GM12878 (cell line): ENCODE data around the gene ZNRF3. TPM values are rescaled to one million over a fixed set of nuclear protein-coding genes. Genes with fewer than 3 reads are reported as not detected.

ENCODE experiments used
- ATAC-seq: fragments of 200-7000 bp; cut with Tn5 transposase; 3 replicates; pipeline ENCODE4 v1.9.1; 2020; ENCODE audit warnings: mild to moderate bottlenecking, moderate library complexity
- BruUV-seq: library from RNA; stranded (reverse); fragments of 400-500 nt; replicated peaks from 2 replicates; lab custom pipeline; 2021; lab: Mats Ljungman, UMichigan
- CTCF ChIA-PET: fragments of 300-600 bp; sonication (Branson Sonifier 250); formaldehyde crosslinking; extraction: SDS; loops from one replicate; lab custom pipeline; 2021; ENCODE audit warnings: inconsistent platforms; lab: Yijun Ruan, JAX
- POLR2A ChIA-PET: fragments of 350-600 bp; formaldehyde crosslinking; extraction: SDS; loops from one replicate; lab custom pipeline; 2021; ENCODE audit warnings: inconsistent platforms; lab: Charles Lee
- RAD21 ChIA-PET: fragments of 300-600 bp; sonication (Branson Sonifier 250); formaldehyde crosslinking; loops from one replicate; lab custom pipeline; 2023; ENCODE audit warnings: antibody characterized with exemption; ENCODE audit not compliant: unreplicated experiment; lab: Charles Lee
- SMC1A ChIA-PET: fragments of 300-600 bp; sonication (Branson Sonifier 250); formaldehyde crosslinking; loops from one replicate; lab custom pipeline; 2023; ENCODE audit not compliant: unreplicated experiment, uncharacterized antibody; lab: Charles Lee
- DNase-seq: peaks from one replicate; pipeline ENCODE4 v3.0.0-alpha.2; 2011; ENCODE audit warnings: low read depth, low spot score
- FAIRE-seq: peaks from 3 replicates; lab custom pipeline; 2011; peaks lifted over from hg19 to GRCh38; lab: Jason Lieb, UNC
- H2AFZ ChIP-seq: 2 replicates; pipeline ENCODE4 v1.6.0; 2011; ENCODE audit warnings: low read depth, low read length, control low read depth; ENCODE audit not compliant: control insufficient read depth
- H3K27ac ChIP-seq: 2 replicates; pipeline ENCODE4 v1.5.1; 2011; ENCODE audit warnings: control low read depth; ENCODE audit not compliant: control insufficient read depth, insufficient read depth
- H3K27me3 ChIP-seq, 2 experiments: replicated peaks in 1 of 2; 2 replicates each; pipeline versions ENCODE4 v1.6.0 to v1.6.1; 2011; ENCODE audit warnings: low read length in 1 of 2; ENCODE audit not compliant: control insufficient read depth in 2 of 2, insufficient read depth in 2 of 2
- H3K36me3 ChIP-seq, 2 experiments: 2 replicates each; pipeline ENCODE4 v1.5.1; 2011; ENCODE audit warnings: low read length in 1 of 2; ENCODE audit not compliant: control insufficient read depth in 2 of 2, insufficient read depth in 2 of 2
- H3K4me1 ChIP-seq: 2 replicates; pipeline ENCODE4 v1.6.1; 2011; ENCODE audit warnings: mild to moderate bottlenecking, low read length, moderate library complexity, mixed read lengths; ENCODE audit not compliant: control insufficient read depth, insufficient read depth
- H3K4me2 ChIP-seq: 2 replicates; pipeline ENCODE4 v1.6.0; 2011; ENCODE audit warnings: control low read depth; ENCODE audit not compliant: control insufficient read depth, insufficient read depth
- H3K4me3 ChIP-seq: fragments of 200-600 bp; sonication (generic); 2 replicates; pipeline ENCODE4 v1.5.1; 2016
- H3K79me2 ChIP-seq: 2 replicates; pipeline ENCODE4 v1.6.0; 2011; ENCODE audit warnings: low read length; ENCODE audit not compliant: control insufficient read depth, insufficient read depth
- H3K9ac ChIP-seq: 2 replicates; pipeline ENCODE4 v1.8.0; 2011; ENCODE audit warnings: low read length, control low read depth, mixed read lengths; ENCODE audit not compliant: control insufficient read depth, insufficient read depth
- H3K9me3 ChIP-seq: replicated peaks from 3 replicates; pipeline ENCODE4 v1.5.1; 2011; ENCODE audit warnings: mild to moderate bottlenecking, low read length; ENCODE audit not compliant: control insufficient read depth, insufficient read depth
- H4K20me1 ChIP-seq: 2 replicates; pipeline ENCODE4 v1.6.0; 2011; ENCODE audit not compliant: control insufficient read depth, insufficient read depth
- ASH2L ChIP-seq: fragments of 300-600, 200-600 bp; sonication (generic); IDR thresholded peaks from 2 replicates; pipeline ENCODE4 v1.6.1; 2017; ENCODE audit warnings: low read depth, mild to moderate bottlenecking, borderline replicate concordance
- BHLHE40 ChIP-seq, 2 experiments: fragments of 450-650 bp in 1 of 2; IDR thresholded peaks; 2 replicates each; pipeline ENCODE4 v1.6.1; 2011 to 2017; ENCODE audit warnings: low read depth in 2 of 2, borderline replicate concordance in 1 of 2, improper control_type of control experiment in 1 of 2, low read length in 1 of 2, mild to moderate bottlenecking in 1 of 2
- CBX5 ChIP-seq: sonication (generic); IDR thresholded peaks from 2 replicates; pipeline ENCODE4 v1.6.1; 2016; ENCODE audit warnings: low read depth, moderate library complexity, mild to moderate bottlenecking, inconsistent platforms
- ESRRA ChIP-seq: IDR thresholded peaks from 2 replicates; pipeline ENCODE4 v1.6.1; 2012; ENCODE audit warnings: mild to moderate bottlenecking, low read length, improper control_type of control experiment
- GABPA ChIP-seq: IDR thresholded peaks from 2 replicates; pipeline ENCODE4 v1.6.1; 2014; ENCODE audit warnings: antibody characterized with exemption, low read depth, mild to moderate bottlenecking, inconsistent platforms
- IRF5 ChIP-seq: fragments of 450-650 bp; IDR thresholded peaks from 2 replicates; pipeline ENCODE4 v1.6.1; 2017; ENCODE audit warnings: borderline replicate concordance
- KLF5 ChIP-seq: fragments of 450-650 bp; IDR thresholded peaks from 2 replicates; pipeline ENCODE4 v1.6.1; 2014; ENCODE audit warnings: mild to moderate bottlenecking; ENCODE audit not compliant: partially characterized antibody
- MYB ChIP-seq: fragments of 150-350 bp; IDR thresholded peaks from 2 replicates; pipeline ENCODE4 v1.6.1; 2014; ENCODE audit warnings: mild to moderate bottlenecking, low read depth, low read length, borderline replicate concordance
- NFYA ChIP-seq: IDR thresholded peaks from 2 replicates; pipeline ENCODE4 v1.6.1; 2011; ENCODE audit warnings: low read depth, mild to moderate bottlenecking, low read length, improper control_type of control experiment, borderline replicate concordance
- RAD21 ChIP-seq: IDR thresholded peaks from 2 replicates; pipeline ENCODE4 v1.6.1; 2011; ENCODE audit warnings: mild to moderate bottlenecking, low read depth, low read length, moderate library complexity; ENCODE audit not compliant: insufficient read depth
- RELA ChIP-seq: fragments of 450-650 bp; IDR thresholded peaks from 2 replicates; pipeline ENCODE4 v1.8.0; 2014; ENCODE audit warnings: borderline replicate concordance; ENCODE audit not compliant: partially characterized antibody
- RELB ChIP-seq: fragments of 450-650 bp; IDR thresholded peaks from 2 replicates; pipeline ENCODE4 v1.6.1; 2017; ENCODE audit warnings: low read depth, mild to moderate bottlenecking, moderate library complexity
- SIX5 ChIP-seq: IDR thresholded peaks from 2 replicates; pipeline ENCODE4 v1.6.1; 2011; ENCODE audit warnings: mild to moderate bottlenecking, low read depth, low read length, moderate library complexity; ENCODE audit not compliant: severe bottlenecking
- SKIL ChIP-seq: fragments of 450-650 bp; IDR thresholded peaks from 2 replicates; pipeline ENCODE4 v1.6.1; 2017; ENCODE audit warnings: mild to moderate bottlenecking, low read depth, inconsistent platforms; ENCODE audit not compliant: poor library complexity, severe bottlenecking
- STAT1 ChIP-seq: fragments of 450-650 bp; conservative IDR thresholded peaks from 2 replicates; pipeline ENCODE4 v1.6.1; 2014; ENCODE audit warnings: antibody characterized with exemption, mild to moderate bottlenecking
- STAT3 ChIP-seq: IDR thresholded peaks from 2 replicates; pipeline ENCODE4 v1.6.1; 2011; ENCODE audit warnings: low read depth, low read length, improper control_type of control experiment
- SUPT20H ChIP-seq: IDR thresholded peaks from 2 replicates; pipeline ENCODE4 v1.6.1; 2011; ENCODE audit warnings: low read depth, mild to moderate bottlenecking, low read length, moderate library complexity, borderline replicate concordance; ENCODE audit not compliant: control insufficient read depth
- YBX1 ChIP-seq: fragments of 450-650 bp; IDR thresholded peaks from 2 replicates; pipeline ENCODE4 v1.6.1; 2016; ENCODE audit warnings: antibody characterized with exemption
- WGBS: methylation state at CpG from one replicate; pipeline ENCODE4 v1.1.6; 2016; ENCODE audit warnings: low lambda C conversion rate; ENCODE audit not compliant: insufficient replicate concordance, insufficient coverage; ENCODE audit errors: missing lambda C conversion rate; 5-methylcytosine and 5-hydroxymethylcytosine counted together
- in situ Hi-C: fragments of 300-500 bp; cut with MboI; formaldehyde crosslinking; loops from 9 replicates; pipeline ENCODE4 v1.14.3; 2018; ENCODE audit warnings: mixed read lengths
- intact Hi-C: fragments of 100-400 bp; cut with micrococcal nuclease; formaldehyde crosslinking; loops from one replicate; pipeline ENCODE4 v1.14.2; 2022; ENCODE audit not compliant: unreplicated experiment
- polyA plus RNA-seq, 11 experiments: library from polyadenylated mRNA; depleted of rRNA in 4 of 11; unstranded in 6 of 11; stranded (reverse) in 5 of 11; fragments of >200 nt; fragmentation: Nextera tagmentation in 4 of 11; fragmentation: Illumina TruSeq in 1 of 11; extraction: Ambion mirVana in 4 of 11; extraction: Trizol in 1 of 11; gene quantifications; 1 replicate in 1 of 11; 2 replicates in 10 of 11; pipeline versions ENCODE4 v1.2.1 to v1.2.3, GENCODE V29; 2011 to 2016; ENCODE audit warnings: inconsistent platforms in 2 of 11, missing spikeins in 2 of 11, low read depth in 1 of 11
- total RNA-seq, 4 experiments: library from RNA; depleted of rRNA in 3 of 4; stranded (reverse); fragments of >200 nt in 3 of 4; fragmentation: Illumina TruSeq in 1 of 4; extraction: Trizol in 1 of 4; gene quantifications; 2 replicates each; pipeline versions ENCODE4 v1.2.1 to v1.2.3, GENCODE V29; 2013 to 2021

ZNRF3 gene
- total and polyA plus RNA-seq, 10 of the 15 experiments (the other 5 are each of a cell fraction or from before 2014, with no cell fraction given), result 0.05 to 2.4 (median 0.46) TPM

- ChIA-PET POLR2A (interaction anchor here (1.3 kb wide), 1 partner anchor 12 kb away, joined by 4 read pairs; no protein-coding TSS in a partner anchor), RAD21 (interaction anchor here (0.8 to 1.3 kb wide), 2 partner anchors 157 to 280 kb away, joined by 3 read pairs; no protein-coding TSS in a partner anchor), SMC1A (no interaction called here), CTCF (interaction anchor here (3.5 kb wide), 1 partner anchor 166 kb away, joined by 13 read pairs; no protein-coding TSS in a partner anchor)
- Histone ChIP-seq H3K27ac (no peak overlapping the region), H3K27me3 (no peaks in the 10 kb centered on the region), H3K9ac (no peak overlapping the region), H3K4me2 (no peak overlapping the region), H4K20me1 (no peaks in the 10 kb centered on the region), H2AFZ (no peak overlapping the region), H3K36me3 (no peaks in the 10 kb centered on the region), H3K4me3 (no peak overlapping the region), H3K9me3 (no peaks in the 10 kb centered on the region; the same call in 2 of the 3 replicates), H3K4me1 (no peaks in the 10 kb centered on the region), H3K79me2 (no peaks in the 10 kb centered on the region)
- no peak for DNase-seq
- ATAC-seq, result no peak
- TF ChIP-seq CBX5 (no peak), GABPA (no peak), KLF5 (no peak), NFYA (no peak), STAT3 (no peak), SIX5 (no peak), ESRRA (no peak), MYB (no peak), RAD21 (no peak), RELA (no peak), YBX1 (no peak), BHLHE40 (IDR thresholded peaks at IDR 0.05; ENCODE audit: borderline replicate concordance in 1 of 2, low read depth in 2 of 2, low read length in 1 of 2) (no peak), ASH2L (no peak), RELB (no peak), SUPT20H (no peak), IRF5 (no peak), STAT1 (no peak), SKIL (no peak)
- in situ Hi-C loops (no loop called here), intact Hi-C loops (no loop called here)
- BruUV-seq, result no TSS peak
- WGBS, result 36% methylated on average over 3 of the region's 3 CpGs
- FAIRE-seq, result no peak
These were observed 9.3 kb upstream of the ZNRF3 start for GRCh38 chr22:28874061-28874460.
